GM19043 (cell line): ENCODE data around the gene FBXO41.

Experiments
- ATAC-seq: cut with Tn5 transposase; IDR thresholded peaks from one replicate; pipeline ENCODE4 v1.9.1; 2021; ENCODE audit warnings: low read depth; ENCODE audit not compliant: unreplicated experiment

FBXO41 gene

GRCh38 chr2:73290049-73290839 lies 6.0 kb upstream of the FBXO41 start:
- no peak for ATAC-seq

- no peak for ATAC-seq
Measured at GRCh38 chr2:73289304-73289703, 5.0 kb upstream of the FBXO41 start.

- ATAC-seq, result no peak
Measured at GRCh38 chr2:73286134-73286655, 1.9 kb upstream of the FBXO41 start.

GRCh38 chr2:73285159-73285739 lies 971 bp upstream of the FBXO41 start:
- ATAC-seq, result peak; percentile 51

GRCh38 chr2:73283545-73284295 lies 558 bp downstream of the FBXO41 start:
- ATAC-seq, result peak; percentile 13

- no peak for ATAC-seq
Measured at GRCh38 chr2:73282924-73283544, 1.2 kb downstream of the FBXO41 start.

GRCh38 chr2:73281244-73281643 lies 3.0 kb downstream of the FBXO41 start:
- no peak for ATAC-seq

- no peak for ATAC-seq
Measured at GRCh38 chr2:73279852-73280251, 4.4 kb downstream of the FBXO41 start.

- ATAC-seq, result no peak
Measured at GRCh38 chr2:73272270-73272669, 12.0 kb downstream of the FBXO41 start.

- ATAC-seq, result peak; percentile 8
Measured at GRCh38 chr2:73269686-73270465, 14.4 kb downstream of the FBXO41 start.

- ATAC-seq, result peak; percentile 83
Measured at GRCh38 chr2:73268830-73269685, 15.2 kb downstream of the FBXO41 start.

- ATAC-seq, result no peak
Measured at GRCh38 chr2:73268366-73268829, 15.9 kb downstream of the FBXO41 start.

- no peak for ATAC-seq
Measured at GRCh38 chr2:73267008-73267407, 17.3 kb downstream of the FBXO41 start.

- ATAC-seq, result no peak
Measured at GRCh38 chr2:73266061-73266901, 18.0 kb downstream of the FBXO41 start.

GRCh38 chr2:73265298-73266060 lies 18.8 kb downstream of the FBXO41 start:
- no peak for ATAC-seq

- ATAC-seq, result no peak
Measured at GRCh38 chr2:73264783-73265182, 19.5 kb downstream of the FBXO41 start.

- no peak for ATAC-seq
Measured at GRCh38 chr2:73264332-73264606, 20.0 kb downstream of the FBXO41 start.
